ENCODE measurements around the gene RTBDN. TPM values are rescaled to one million over a fixed set of nuclear protein-coding genes. Genes with fewer than 3 reads are reported as not detected.
A peak's percentile ranks its signal among the peaks of the same experiment; 100 is the strongest.

RTBDN gene
- total and polyA plus RNA-seq, 12 donors = not detected

GRCh38 chr19:12837225-12837624, 2.8 kb upstream of the RTBDN start:
- DNase-seq (no peak), ATAC-seq (no peak)
- Histone ChIP-seq H3K27me3 (peaks cover 36 to 100% (median 99%) of the 10 kb centered on the region in 7 donors), H3K4me1 (peaks cover 4 to 46% (median 23%) of the 10 kb centered on the region in 9 donors), H3K27ac (no peak overlapping the region), H3K9me3 (no peaks in the 10 kb centered on the region), H3K4me3 (no peak overlapping the region), H3K36me3 (no peaks in the 10 kb centered on the region)
- TF ChIP-seq, protein P1, sequence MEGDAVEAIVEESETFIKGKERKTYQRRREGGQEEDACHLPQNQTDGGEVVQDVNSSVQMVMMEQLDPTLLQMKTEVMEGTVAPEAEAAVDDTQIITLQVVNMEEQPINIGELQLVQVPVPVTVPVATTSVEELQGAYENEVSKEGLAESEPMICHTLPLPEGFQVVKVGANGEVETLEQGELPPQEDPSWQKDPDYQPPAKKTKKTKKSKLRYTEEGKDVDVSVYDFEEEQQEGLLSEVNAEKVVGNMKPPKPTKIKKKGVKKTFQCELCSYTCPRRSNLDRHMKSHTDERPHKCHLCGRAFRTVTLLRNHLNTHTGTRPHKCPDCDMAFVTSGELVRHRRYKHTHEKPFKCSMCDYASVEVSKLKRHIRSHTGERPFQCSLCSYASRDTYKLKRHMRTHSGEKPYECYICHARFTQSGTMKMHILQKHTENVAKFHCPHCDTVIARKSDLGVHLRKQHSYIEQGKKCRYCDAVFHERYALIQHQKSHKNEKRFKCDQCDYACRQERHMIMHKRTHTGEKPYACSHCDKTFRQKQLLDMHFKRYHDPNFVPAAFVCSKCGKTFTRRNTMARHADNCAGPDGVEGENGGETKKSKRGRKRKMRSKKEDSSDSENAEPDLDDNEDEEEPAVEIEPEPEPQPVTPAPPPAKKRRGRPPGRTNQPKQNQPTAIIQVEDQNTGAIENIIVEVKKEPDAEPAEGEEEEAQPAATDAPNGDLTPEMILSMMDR (IDR thresholded peaks at IDR 0.05) = no peak
- WGBS, 2 donors = 82 to 90% methylated on average over 4 of the region's 4 CpGs
- intact Hi-C loops (cut with DNase I) = no loop called here

DNA sequence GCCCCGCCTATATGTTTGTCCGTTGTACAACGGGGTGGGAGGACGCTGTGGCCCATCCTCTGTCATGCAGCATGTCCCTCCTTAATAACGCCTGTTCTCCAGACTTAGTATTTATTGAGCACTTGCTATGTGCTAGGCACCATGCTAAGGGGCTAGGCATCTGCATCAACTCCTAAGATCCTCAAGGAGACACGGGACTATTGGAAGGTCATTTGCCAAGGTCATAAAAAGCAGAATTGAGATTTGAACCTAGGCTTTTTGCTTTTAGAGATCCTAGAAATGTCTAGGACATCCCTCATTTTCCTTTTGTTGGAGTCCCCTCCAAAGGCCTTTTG, 2.1 kb upstream of the RTBDN start:
- DNase-seq (no peak), ATAC-seq (no peak)
- Histone ChIP-seq H3K27me3 (peaks cover 39 to 100% (median 99%) of the 10 kb centered on the region in 7 donors), H3K4me1 (peaks cover 4 to 45% (median 23%) of the 10 kb centered on the region in 9 donors), H3K36me3 (no peaks in the 10 kb centered on the region), H3K27ac (no peak overlapping the region), H3K9me3 (no peaks in the 10 kb centered on the region), H3K4me3 (no peak overlapping the region)
- 4 to 7% methylated on average over 6 of the region's 6 CpGs for WGBS, 2 donors
- intact Hi-C loops (cut with DNase I) = no loop called here
- TF ChIP-seq, protein P1 (IDR thresholded peaks at IDR 0.05) = no peak

- ATAC-seq = no peak
- H3K27ac ChIP-seq = no peak overlapping the region
- no peak overlapping the region for H3K4me3 ChIP-seq
- H3K4me1 ChIP-seq = peaks cover 4 to 35% (median 17%) of the 10 kb centered on the region in 9 donors
- peak in 1 of 2 donors; percentile 19 for DNase-seq
- TF ChIP-seq, protein P1 (IDR thresholded peaks at IDR 0.05) = no peak
- H3K36me3 ChIP-seq = no peaks in the 10 kb centered on the region
- H3K9me3 ChIP-seq = no peaks in the 10 kb centered on the region
- WGBS, 2 donors = 5 to 7% methylated on average over 39 of the region's 39 CpGs
- intact Hi-C loops (cut with DNase I) = no loop called here
- peaks cover 36 to 100% (median 96%) of the 10 kb centered on the region in 7 donors for H3K27me3 ChIP-seq
Measured at GRCh38 chr19:12834976-12835757, 788 bp upstream of the RTBDN start.

DNA sequence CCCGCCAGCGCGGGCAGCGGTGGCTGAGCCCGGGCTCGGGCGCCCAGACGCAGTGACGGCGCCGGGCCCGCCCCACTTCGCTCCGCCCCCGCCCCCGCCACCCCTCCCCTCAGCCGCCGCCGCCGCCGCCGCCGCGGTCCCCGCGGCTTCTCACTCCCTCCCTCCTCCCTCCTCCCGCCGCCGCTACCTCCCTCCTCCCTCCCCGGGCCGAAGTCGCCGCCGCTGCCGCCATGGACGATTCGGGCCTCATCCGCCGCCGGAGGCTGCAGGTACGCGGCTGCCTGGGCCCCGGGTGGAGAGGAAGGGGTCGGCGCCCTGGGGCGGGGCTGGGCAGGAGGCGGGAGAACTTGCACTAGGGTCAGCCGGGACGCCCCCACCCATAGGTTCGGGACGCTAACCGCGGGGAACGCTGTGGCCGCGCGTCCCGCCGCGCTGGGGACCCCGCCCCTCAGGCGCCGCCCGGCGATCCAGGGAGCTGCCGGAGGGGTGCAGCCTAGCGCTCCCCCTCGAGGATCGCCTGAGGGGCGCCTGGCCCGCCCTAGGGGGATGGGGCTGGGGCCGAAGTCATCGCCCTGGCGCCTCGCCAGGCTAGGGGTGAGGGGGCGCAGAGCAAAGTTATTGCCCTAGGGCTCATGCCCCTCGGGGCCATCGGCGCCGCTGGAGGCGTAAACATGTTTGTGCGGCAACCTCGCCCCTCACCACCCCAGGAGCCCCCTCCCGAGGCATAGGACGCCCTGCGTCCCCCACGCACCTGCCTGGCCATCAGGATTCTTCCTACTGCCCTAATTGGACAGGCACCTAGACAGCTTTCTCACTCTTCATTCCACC, 427 bp downstream of the RTBDN start:
- H3K9me3 ChIP-seq = no peaks in the 10 kb centered on the region
- H3K27ac ChIP-seq = no peak overlapping the region
- H3K4me3 ChIP-seq = peak overlapping the region in 9 of 10 donors; percentile 29 to 53 (median 43)
- H3K27me3 ChIP-seq = peaks cover 33 to 100% (median 96%) of the 10 kb centered on the region in 7 donors
- 1% methylated on average over 50 to 84 of the region's 87 CpGs for WGBS, 2 donors
- TF ChIP-seq, protein P1 (IDR thresholded peaks at IDR 0.05) = no peak
- DNase-seq (peak in 1 of 2 donors; percentile 22), ATAC-seq (peak in 1 of 8 donors; percentile 4)
- intact Hi-C loops (cut with DNase I) = no loop called here
- H3K4me1 ChIP-seq = peaks cover 4 to 35% (median 17%) of the 10 kb centered on the region in 9 donors
- no peaks in the 10 kb centered on the region for H3K36me3 ChIP-seq

All from heart right ventricle (tissue), 16 donors.